HG02588 (cell line): ENCODE measurements around the gene KCNJ15.

Experiments used
- ATAC-seq: cut with Tn5 transposase; IDR thresholded peaks from one replicate; pipeline ENCODE4 v1.9.1; 2021; ENCODE audit warnings: mild to moderate bottlenecking, moderate library complexity; ENCODE audit not compliant: unreplicated experiment

The KCNJ15 gene

DNA sequence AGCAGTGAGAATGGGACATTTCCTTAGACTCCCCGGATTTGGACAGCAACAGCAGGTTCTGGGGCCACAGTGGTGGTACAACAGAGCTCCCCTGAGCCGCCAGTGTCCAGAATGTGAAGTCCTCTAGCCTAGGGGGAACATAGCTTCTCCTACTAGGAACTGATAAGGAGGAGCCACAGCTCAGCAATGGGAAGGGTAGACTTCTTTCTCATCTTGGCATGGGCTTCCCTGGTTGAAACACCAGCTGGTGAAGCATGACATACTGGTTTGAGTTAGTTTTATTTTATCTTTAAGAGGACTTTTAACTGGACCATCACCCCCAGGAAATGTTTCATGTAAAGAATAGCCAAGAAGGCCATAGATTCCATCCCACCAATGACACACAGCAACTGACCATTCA, 68.4 kb downstream of the KCNJ15 start:
- ATAC-seq = no peak

DNA sequence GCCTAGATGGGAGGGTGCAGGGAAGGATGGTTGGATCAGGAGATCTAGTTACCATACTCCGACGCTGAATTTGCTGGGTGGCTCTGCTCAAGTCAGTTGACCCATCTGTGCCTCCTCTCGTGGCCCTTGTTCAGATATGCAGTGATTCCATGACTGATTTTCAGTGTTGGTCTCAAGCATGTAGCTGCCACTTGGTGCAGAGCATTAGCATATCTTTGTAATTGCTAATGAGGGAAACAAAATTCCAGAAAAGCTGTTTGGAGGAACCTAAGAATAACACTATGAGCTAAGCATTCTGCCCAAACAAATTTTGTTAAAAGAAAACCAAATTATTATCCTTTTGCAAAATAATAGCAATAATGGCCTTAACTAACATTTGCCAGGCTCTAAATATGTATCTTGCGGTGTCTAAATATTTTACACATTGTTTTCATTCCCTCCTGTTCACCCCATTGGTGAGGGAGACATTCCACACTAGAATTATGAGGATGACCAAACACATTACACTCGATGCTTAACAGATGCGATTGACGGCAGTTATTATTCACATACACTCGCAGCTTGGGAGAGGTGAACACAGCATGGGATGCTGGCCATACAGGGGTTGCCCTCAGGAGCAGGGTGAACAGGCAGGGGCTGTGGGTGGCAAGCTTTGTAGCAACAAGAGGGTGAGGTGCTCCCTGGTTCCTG, 69.1 kb downstream of the KCNJ15 start:
- ATAC-seq = no peak

DNA sequence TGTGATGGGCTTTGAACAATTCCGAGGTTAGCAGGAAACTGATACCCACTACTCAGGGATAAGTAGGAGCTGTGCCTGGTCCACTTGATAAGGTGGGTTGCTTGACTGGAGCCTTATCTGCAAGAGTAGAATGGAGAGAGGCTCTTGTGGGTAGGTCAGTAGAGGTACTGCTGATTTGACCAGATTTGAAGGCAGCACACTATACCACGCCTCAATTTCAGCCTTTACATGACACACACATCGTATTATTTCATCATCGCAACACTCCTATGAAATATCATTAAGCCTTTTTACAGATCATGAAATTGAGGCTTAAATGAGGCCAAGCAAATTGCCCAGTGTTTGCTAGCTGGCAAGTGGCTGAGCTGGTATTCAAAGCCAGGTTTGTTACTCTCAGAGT, 69.6 kb downstream of the KCNJ15 start:
- no peak for ATAC-seq

DNA sequence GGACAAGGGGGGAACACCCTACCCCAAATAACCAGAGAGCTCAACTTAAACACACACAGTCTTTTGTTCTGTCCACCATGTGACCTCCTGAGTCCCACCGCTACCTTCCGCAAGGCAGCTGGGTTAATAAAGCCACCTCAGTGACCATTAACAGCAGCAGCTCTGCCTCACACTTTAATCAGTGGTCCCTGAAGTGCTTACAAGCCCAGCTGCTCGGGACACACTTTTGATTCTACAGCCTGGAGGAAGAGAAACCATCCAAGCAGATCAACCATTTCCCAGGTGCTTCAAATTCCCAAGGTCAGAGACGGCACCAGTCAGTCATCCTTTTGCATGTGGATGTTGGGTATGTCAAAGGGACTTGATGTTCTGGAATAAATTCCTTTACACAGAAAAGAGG, 70.1 kb downstream of the KCNJ15 start:
- no peak for ATAC-seq

DNA sequence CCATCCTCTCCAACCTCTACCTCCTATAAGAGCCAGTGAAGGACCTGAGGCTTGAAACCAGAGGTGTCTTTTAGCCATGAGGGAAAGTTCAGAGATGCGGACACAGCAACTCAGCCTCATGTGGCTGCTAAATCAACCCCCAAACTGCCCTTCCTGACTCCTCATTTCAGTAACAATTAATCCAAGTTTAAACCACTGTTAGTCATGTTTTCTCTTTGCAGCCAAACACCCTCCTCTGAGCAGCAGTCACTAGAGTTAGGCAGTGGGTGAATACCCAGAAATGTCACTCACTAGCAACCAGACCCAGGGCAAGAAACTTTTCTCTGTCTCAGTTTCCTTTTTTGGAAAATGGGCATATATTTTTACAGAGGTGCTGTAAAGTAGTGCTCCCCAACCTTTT, 71.2 kb downstream of the KCNJ15 start:
- no peak for ATAC-seq

DNA sequence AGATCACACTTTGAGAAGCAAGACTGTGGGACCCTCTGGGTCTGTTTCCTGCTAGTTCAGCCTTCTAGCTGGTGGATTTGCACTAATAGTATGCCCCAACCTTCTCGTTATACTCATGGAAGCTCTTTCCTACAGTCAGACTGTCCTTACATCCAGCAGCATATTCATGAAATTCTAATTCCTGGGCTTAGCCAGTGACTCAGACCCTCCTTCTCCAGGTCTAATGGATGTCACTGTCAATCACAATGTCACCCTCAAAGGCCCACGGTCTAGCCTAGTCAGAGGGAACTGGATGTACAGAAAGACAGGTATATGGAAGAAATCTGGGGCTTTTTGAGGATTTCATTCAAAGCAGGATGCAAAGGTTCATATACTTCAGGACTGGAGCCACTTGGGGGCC, 72.4 kb downstream of the KCNJ15 start:
- no peak for ATAC-seq

DNA sequence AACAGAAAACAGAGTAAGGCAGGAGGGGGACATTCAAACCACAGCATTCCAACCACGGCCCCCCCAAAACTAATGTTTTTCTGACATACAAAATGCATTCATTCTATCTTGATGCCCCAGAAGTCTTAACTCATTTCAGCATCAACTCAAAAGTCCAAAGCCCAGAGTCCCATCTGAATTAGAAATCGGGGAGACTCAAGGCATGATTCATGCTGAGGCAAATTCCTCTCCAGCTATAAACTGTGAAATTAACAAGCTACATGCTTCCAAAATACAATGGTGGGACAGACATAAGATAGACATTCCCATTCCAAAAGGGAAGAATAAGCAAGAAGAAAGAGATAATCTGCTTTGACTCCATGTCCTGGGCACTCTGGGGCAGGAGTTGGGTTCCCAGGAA, 73.9 kb downstream of the KCNJ15 start:
- ATAC-seq = no peak

DNA sequence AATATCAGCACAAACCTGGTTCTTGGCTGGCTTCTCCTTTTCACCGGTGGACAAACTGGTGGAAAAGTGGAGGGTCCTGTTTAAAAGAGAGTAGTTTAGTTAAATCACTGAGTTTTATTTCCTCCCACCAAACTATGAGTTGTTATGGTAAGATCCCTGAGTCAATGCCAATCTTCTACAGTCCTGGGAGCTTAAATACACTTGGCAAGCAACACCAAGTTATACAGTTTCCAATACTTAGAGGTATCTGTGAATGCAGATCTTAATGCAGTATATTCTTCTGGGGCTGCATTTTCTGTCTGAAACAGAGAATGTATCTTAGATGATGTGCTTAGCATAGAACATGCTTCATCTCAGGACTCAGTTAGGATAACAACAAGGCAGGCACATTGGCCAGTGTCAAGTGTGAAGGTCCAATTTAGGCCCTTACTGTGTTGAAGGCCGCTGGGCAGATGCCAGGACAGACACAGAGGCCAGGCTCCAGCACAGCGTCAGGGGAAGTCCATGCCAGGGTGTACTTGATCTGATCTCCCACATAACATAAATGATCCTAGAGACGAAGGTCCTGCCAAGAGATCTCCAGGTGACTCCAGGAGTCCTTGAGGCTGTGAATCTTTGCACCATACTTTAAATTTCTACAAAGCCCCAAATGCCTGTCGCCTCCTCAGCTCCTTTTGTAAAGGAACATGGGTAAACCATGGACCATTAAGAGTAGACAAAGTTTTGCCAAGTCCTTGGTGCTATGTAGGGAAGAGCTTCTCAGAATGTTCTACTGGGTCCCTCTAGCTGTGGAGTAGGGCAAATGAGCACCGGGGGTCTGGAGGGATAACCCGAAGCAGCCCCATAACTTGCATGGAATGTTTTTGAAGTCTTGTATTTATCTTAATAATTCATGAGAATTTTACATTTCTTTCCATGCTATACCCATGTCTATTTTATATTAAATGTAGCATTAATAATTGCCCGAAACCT, 76.8 kb downstream of the KCNJ15 start:
- ATAC-seq = no peak

DNA sequence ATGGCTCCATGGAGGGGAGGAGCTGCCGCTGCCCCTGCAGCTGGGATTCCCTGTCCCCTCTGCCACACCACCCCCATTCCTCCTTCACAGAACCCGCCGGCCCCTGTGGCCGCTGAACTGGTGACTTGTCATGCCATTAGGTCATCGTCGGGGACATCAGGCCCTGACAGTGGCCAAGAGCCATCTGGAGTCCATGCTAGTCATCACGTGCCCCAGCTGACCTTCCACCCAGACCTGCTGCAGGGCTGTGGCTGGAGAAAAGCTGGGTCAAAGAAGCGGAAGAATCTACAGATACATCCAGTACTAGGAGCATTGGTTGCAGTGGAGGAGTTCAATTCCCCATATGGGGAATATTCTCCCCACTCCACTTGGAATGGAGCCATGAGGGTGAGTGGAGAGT, 78.1 kb downstream of the KCNJ15 start:
- ATAC-seq = no peak

DNA sequence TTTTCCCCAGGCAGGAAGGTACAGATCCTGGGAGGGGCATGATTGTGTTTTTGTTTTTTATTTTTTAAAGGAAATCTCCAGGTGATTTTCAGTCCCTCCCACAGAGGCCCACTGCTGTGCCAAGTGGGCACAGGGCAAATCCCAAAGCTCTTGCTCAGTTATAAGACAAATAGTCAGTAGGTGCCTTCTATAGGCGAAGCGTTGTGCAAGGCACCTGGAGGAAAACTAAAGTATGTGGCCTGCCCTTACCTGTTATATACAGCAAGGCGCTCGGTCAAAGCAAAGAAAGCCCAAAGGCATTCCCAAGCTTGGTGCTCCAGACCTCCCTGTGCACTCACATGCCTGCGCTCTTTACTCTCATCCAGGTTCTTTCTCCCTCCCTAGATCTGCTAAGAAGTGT, 81.0 kb downstream of the KCNJ15 start:
- no peak for ATAC-seq

DNA sequence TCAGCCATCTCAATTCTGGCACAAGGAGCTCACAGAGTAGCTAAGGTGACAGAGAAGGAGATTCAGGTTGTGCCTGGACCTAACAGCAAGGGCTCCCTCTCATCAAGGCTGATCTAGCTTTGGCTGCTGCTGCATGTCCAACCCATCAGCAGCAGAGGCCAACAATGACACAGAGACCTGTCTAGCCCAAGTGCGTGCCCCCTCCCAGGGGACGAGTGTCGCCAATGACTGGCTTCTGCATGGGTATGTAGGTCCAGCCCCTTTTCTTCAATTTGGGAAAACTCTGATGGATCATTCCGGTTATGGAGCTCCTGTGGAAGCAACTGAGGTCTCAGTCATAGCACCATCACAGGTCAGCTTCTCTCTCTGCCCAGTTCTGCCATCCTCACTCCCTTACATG, 83.3 kb downstream of the KCNJ15 start:
- ATAC-seq = no peak

DNA sequence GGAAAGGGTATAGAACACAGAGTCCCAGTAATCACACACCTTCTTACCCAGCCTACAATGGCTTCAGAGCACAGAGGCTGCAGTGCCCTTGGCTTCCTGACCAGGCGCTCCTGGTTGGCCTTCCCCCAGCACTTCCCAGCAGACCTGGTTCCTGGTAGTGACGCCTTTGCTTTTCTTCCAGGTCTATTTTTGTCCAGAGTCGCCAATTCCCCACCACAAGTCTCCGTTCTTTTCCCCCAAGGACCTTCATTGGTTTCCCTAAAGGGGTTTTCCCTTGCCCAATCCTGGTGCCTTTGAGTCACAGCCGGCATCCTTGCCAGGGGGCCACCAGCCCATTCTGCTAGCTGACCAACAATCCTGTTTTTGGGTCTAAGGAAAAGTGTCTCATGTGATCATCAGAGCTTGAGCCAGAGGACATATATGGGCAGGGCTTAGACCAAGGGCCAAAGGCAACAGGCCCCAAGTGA, 84.8 kb downstream of the KCNJ15 start:
- no peak for ATAC-seq

DNA sequence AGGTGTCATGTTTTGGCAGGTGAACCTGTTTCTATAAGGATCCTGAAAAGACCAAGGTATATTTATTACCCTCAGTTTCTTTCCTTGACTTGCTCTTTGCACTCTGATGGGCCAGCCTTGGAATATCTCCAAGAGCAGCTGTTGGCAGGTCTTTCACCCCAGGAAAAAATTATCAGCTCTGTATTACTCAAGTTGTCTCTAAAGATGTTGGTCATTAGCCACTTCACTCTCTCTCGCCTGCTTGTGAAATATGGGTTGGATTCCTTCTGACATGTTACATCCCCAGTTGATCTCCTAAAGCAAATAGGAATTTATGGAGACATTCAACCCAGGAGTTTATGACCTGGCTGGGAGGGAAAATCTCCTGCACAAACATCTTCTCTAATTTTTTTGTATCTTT, 85.9 kb downstream of the KCNJ15 start:
- no peak for ATAC-seq

DNA sequence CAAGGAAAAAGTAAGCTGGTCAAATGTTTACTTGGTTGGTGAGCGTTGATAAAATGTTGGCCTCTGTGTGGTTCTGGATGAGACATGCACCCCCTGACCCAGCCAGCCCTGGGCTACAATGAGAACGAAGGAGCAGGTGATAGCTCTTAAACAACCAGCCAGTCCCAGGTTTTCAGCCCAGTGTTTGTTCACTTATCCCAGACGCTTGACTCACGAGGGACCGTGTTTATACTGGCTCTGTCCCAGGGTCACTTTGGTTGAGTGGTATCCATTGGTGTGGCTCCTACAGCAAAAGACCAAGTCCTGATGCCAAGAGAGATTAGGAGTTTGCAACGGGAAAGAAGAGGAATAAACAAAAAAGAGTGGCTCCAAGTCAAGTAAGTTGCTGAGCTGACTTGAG, 86.9 kb downstream of the KCNJ15 start:
- no peak for ATAC-seq

DNA sequence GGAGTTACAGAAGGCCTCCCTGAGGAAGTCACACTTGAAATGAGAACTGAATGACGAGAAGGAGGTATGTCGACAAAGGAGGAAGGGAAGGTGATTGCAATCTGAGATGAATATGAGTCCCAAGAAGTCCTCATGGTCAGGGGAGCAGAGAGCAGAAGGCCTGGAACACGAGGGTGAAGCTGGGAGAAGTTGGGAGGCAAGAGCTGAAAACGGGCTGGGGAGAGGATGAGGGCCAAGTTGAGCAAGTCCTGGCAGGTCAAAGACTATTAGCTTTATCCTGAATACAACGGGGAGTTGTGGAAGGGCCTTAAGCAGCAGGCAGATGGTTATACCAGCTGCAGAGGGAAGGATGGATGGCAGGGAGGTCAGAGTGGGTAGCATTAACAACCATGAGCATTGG, 89.5 kb downstream of the KCNJ15 start:
- no peak for ATAC-seq

DNA sequence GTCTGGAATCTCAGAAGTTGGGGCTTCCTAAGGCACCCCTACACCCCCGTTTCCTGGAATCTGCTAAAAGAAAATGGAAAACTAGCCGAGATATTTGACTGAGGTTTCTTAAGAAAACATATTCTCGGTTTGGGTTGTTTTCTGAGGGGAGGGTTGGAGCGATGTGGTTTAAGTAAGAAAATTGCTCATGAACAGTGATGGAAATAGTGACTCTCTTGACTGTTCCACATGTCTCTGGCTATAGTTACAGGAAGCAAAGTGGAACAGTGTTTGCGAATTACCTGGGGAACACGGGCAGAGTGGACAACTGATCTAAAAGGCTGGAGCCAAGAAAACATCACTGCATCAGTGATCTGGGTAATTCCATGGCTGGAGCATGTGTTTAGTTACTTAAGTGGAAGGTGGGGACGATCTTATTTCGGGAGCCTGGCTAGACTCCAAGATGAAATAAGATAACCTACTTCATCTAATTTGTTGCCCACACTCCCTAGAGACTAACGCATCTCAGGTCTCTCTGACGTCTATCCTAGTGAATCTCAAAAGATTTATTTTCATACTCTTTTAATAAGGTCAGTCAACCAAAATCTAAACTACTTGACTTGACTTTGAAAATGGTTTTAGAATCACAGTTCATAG, 92.4 kb downstream of the KCNJ15 start:
- ATAC-seq = no peak

DNA sequence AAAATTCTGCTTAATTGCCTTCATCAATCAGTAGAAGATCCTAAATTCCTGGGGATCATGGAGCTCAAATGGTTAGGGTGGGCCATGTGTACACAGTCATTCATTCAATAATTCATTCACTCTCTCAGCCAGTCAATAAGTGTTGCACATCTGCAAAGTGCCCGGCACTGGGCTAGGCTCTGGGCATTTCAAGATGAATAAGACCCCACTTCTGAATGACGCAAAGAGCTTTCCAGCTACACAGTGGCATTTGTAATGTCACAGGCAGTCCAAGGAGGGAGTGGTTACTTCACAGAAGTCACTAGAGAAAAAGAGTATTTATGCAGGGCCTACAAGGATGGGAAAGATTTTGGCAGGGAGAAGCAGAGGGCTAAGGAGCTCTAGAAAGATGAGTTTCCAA, 93.2 kb downstream of the KCNJ15 start:
- ATAC-seq = no peak

DNA sequence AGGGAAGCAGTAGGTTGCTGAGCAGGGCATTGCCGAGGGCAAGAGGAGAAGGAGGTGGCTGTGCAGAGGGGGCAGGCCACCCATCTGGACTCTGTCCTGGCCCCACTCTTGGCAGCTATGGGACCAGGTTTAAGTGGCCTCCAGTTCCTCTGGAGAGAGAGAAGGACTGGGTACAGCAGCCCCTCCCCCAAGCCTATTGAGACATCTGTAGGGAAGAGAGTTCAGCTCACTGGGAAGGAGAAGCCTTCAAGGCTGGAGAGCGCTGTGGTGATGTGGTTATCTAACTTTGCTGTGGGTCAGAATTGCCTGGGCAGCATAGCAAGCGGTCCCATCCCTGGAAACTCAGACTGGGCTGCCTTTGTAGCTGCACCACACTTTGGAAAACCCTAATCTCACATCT, 93.9 kb downstream of the KCNJ15 start:
- no peak for ATAC-seq

DNA sequence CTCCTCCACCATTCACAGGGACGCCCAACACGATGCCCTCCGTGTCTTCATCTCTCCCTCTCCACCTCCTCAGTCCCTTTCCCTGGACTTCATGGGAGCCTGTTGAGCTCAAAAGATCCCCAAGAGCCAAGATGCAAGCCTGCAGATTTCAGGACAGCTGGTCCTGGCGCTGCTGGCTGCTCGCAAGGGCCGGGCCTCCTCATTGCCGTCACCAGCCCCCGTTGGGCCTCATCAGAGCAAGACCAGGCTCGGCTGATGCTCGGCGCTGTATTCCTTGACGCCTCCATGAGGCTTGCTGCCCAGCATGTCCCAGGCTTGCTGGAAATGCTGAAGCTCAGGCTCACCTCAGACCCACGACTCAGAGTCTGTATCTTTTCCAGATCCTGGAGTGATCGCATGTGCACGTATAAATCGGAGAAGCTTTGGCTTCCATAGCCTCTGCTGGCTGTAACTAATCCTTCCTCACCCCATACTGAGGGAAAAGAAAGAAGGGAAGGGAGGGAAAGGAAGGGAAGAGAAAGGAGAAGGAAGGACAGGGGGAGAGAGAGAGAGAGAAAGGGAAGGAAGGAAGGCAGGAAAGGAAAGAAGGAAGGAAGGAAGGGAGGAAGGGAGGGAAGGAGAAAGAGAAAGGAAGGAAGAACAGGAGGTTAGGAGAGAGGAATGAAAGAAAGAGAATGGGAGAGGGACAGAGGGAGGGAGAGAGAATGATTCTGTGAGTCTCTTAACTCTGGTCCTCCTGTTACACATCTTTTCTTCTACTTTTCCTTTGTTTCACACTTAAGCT, 94.6 kb downstream of the KCNJ15 start:
- no peak for ATAC-seq

DNA sequence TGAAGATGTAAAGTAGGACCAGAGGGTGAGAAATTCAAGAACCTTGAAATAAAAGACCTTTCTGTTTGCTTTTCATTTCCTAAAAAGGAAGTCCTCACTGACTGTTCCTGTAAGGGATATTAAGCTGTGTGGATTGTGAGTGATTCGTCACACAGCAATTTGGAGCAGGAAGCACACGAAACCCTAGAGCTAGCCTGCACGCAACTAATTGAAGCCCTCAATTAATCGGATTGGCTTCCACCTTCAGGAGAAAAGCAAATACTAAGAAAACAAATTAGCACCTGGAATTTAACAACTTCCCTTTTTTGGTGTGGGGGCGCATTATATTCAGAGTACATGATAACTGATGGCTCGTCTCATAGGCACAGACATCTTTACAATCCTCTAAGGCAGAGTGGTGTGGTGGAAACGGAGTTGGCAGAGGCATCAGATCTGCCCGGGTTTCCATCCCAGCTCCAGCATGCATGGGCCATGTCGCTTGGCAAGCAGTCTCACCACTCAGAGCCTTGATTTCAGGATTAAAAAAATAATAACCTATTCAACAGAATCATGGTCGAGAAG, 95.2 kb downstream of the KCNJ15 start:
- no peak for ATAC-seq
